ENCODE measurements around the gene BHLHE40. TPM values are rescaled to one million over a fixed set of nuclear protein-coding genes. Genes with fewer than 3 reads are reported as not detected.

BHLHE40 gene
- 23.7 and 31.0 TPM in 2 replicates for total RNA-seq

GRCh38 chr3:4979428-4980228 is at the start of gene BHLHE40:
Gene BHLHE40 (plus strand): TSS chr3:4979437. CDS start chr3:4979719, 282 bp downstream.

Other genes starting within 250 kb of the BHLHE40 start
- gene ARL8B, start 142.9 kb downstream of the BHLHE40 start, total RNA-seq: 86.4 and 94.8 TPM in 2 replicates
- gene EDEM1, start 208.3 kb downstream of the BHLHE40 start, total RNA-seq: 53.2 and 61.6 TPM in 2 replicates

All from thoracic aorta endothelial cell (primary cell).